HG03457 (cell line): ENCODE measurements around the gene PSMD6.

ENCODE experiments used
- ATAC-seq: cut with Tn5 transposase; IDR thresholded peaks from one replicate; pipeline ENCODE4 v1.9.1; 2021; ENCODE audit warnings: moderate number of reproducible peaks; ENCODE audit not compliant: unreplicated experiment

PSMD6 gene

DNA sequence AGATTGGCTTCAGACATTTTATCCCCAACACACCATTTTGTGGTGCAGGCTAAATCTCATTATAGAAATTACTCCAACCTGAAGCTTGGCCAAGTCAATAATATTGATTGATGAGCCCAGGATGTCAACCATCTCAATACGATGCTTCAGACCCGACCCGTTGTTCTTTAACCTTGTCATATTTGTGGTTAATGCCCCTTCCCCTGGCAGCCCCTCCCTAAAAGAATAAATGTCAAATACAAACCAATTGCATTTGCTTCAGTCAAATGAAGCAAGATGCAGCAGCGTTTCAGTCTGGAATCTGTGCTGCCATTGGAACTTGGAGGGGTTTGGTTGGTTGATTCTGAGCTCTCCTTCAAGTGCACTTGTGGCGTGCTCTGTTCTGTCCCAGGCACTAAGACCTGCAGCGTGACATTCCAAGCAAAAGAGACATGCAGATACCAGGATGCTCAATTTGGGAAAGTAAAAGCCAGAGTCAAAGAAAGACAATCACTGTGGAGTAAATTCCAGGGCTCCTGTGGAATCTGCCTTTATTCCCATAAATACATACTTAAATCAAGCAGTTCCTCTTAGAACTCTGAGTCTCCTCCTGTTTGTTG, 23.8 kb upstream of the PSMD6 start:
- ATAC-seq = no peak

DNA sequence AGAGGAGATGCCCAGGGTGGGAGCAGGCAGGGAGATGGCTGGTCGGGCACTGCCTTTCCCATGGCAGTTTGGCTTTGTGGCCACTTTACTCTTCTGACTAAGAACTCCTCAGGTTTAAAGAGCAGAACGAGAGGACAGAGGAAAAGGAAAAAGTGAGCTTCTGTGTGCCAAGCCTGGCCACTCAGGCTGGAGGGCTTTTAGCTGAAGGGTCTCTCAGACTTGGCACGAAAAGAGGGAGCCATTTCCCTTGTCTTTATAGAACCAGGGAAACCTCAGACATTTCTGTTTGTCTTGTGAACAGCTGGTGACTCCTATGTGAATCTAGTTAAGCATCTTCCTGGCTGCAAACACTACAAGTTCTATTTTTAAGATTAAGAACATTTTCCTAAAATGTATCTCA, 23.3 kb upstream of the PSMD6 start:
- ATAC-seq = no peak

DNA sequence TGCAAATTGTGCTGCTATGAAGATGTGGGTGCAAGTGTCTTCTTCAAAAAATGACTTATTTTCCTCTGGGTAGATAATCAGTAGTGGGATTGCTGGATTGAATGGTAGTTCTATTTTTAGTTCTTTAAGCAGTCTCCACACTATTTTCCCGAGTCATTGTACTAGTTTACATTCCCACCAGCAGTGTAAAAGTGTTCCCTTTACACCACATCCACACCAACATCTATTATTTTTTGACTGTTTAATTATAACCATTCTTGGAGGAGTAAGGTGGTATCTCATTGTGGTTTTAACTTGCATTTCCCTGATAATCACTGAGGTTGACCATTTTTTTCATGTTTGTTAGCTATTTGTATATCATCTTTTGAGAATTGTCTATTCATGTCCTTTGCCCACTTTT, 19.7 kb upstream of the PSMD6 start:
- ATAC-seq = no peak

DNA sequence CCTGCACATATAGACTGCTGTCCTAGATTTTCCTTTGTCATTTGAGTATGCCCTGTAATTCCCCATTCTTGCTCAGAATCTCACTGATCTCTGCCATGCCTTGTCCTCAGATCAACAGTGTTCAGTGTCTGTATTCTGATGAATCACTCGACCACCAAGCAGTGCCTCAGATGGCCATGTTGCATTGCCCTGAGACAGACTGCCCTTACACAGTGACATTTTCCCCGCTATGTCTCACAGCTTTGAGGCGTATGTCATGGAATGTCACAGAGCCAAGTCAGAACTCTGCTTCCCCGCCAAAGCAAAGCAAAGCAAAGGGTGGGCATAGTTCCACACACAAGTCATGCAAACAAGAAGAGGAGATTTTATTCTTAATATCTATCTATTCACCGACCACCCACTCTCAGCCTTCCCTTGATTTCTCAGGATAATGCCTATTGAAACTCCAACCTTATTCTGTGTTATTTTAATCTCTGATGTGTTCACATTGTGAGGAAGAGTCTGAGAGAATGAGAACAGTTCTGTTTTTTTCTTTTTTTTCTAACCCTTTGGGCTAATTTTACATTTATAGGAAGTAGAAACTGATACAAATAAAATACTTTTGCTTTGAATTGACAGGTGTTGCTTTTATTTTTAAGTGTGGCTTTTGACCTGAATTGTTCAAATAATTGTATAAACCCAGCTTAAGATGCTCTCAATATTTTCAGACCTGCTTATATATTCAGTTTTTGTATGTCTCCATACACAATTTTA, 16.9 kb upstream of the PSMD6 start:
- no peak for ATAC-seq

DNA sequence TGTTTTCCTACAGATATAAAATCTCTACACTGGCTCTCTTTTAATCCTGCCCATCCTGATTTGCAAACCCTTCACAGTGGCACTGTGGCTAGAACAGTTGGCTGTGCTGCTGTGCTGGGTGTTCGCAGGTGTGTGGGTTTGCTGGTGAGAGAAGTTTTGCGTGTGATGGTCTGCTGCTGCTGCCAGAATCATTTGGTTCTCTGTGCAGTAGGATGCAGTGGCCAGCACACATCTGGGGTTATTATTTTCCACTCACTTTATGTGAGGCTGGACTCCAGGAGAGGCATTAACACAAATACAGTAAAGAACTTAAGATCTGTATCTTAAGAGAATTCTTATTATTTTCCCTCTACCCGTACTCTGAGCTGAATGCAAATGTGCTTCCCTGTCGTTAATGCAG, 16.0 kb upstream of the PSMD6 start:
- ATAC-seq = no peak

DNA sequence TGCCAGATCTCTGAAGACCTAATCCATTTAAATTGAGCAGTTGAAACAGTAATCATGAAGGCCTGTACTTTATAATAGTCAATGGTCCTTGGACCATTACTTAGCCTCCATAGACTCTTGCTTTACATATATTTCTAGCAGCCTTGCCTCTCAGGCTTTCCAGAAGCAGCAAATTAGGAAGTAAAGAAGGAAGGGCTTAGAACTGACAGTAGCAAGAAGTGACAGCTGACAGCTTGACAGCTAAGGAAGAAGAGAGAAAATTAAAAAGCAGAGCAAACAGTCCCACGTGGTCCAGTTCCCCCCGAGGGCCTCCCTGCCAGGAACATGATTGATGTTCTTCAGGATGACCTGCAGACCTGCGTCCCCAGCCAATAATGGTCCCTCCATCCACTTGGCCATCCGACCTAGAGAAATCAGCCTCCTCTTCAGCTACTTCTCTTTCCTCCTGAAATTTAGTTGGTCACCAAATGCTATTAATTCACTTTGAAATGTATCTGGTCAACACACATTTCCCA, 15.0 kb upstream of the PSMD6 start:
- no peak for ATAC-seq

DNA sequence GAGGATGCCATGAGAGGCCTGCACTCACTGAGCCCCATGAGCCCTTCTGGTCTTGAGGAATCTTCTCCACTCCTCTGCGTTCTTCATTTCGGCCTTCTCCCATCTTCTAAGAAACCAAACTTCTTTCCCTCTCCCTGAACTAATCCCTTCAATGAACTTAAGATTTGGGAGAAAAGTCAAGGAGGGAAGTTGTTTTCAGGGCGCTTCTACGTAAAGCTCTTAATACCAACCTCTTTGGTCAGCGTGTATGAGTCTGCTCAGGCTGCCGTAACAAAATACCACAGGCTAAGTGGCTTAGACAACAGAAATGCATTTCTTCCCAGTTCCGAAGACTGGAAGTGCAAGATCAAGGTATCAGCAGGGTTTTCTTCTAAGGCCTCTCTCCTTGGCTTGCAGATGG, 13.8 kb upstream of the PSMD6 start:
- ATAC-seq = no peak

DNA sequence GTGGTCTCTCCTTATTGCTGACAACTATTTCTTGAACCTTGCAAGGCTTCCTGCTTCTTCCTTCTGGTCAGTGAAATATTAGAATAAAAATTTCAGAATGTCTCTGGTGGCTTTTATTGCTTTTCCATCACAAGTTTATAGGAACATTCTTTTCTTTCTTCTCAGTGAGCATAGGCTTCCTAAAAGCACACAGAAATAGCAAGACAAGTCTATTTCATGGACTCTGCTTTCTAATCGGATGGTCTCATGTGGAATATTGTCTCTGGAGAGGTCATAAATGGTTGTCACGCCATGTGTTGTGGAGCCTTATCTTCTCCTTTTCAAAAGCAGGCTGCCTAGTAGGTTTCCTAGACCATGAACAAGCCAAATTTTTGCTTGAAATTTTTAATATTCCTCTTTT, 9.8 kb upstream of the PSMD6 start:
- no peak for ATAC-seq

DNA sequence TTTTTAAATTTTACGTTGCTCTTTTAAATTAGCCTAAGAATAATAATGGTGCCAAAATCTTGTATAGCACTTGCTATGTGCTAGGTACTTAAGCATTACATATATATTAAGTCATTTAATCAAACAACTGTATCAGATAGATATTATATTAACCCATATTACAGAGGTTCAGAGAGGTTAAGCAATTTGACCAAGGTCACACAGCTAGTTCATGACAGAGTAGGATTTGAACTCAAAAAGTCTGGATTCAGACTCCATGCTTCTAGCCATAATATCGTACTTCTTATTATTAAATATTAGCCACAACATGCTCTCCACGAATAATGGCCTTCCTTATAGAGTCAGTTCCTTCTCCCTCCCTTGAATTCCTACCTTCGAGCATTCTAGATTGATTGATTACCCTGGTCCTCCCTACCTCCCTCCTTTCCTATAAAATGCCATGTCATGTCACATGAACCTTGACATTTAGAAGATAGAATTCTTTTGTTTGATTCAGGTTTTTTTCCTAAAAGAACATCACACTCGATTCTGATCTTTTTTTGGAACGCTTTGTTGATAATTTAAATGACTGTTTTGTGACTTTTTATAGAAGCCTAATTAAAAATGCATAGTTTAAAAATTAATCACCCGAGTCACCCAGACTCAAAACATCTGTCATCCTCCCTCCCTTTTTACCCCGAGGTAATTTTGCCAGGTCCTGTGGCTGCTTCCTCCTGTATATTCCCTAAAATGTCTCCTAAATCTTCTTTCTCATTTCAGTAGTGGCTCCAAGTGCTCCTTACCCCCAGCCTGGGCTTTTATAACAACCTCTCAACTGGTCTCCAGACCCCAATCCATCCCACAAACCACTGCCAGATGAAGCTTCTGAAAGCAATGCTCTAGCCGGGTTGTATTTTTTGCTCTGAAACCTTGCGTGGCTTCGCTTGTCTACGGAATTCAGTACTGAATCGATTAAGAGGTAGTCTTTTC, 8.5 kb upstream of the PSMD6 start:
- ATAC-seq = no peak

DNA sequence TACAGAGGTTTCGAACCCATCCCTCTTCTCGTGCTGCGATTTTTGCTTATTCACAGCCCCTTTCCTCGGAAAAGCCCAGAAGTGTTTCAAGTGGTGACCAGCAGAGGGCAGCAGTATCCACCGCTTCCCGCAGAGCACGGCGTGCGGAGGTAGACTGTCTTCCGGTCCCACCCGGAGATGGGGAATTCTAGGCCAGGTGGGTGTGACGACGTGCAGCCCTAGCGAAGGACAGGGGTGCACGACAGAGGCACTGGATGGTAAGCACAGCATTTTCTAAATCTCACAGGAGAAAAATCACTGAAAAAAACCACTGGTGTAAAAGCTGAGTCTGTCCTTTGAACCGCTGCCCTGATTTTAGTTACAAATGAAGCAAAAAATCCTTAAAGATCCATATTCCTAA, 7.4 kb upstream of the PSMD6 start:
- peak; percentile 95 for ATAC-seq

DNA sequence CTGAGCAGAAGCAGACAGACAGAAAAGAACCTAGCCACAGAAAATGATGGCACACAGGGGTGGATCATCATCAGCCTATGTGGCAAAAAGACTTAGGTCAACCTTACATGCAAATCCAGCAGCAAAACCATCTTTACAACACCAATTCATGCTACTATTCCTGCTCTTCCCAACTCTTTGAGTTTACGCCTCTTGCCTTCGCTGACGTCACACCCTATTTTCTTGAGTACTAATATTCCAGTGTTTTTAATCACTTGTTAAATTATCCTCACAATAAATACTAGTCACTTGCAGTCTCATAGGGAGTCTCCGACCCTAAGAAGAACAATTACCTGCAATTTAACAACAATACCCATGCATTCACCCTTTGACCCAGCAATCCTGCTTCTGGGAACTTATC, 6.0 kb upstream of the PSMD6 start:
- ATAC-seq = no peak

DNA sequence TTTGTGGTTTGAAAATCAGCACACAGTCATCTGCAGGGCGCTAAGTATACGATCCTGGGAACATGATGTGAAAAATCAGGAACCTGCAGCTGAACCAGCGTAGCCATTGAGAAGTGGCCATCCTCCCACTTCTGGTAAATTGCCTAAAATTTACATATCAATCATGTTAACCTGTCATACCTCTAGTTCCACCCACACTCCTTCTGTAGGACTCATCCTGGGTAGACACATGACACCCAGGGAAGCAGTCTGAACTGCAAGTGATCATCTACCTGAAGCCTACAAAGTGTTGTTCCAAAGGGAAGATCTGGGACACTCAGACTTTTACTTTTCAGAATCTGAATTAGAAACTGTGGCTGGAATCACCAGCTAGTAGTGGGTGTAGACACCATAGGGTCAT, 5.5 kb upstream of the PSMD6 start:
- ATAC-seq = no peak

DNA sequence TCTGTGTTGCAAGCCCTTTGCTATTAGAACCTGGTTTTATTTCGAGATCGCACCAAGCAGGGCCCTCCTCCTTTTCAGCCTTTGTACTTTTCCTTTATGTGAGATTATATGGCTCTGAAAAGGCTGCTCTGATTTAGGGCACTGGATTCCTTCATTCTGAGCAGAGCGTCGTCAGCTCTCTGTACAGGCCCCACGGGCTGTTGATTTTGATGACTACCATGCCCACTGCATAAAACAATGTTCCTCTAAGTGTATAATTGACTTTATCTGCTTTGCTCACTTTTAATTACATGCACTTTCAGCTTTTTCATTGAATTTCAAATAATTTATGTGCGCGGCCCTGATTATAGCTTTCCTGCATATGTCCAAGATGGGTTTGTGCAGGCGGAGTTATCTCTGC, 4.4 kb upstream of the PSMD6 start:
- ATAC-seq = no peak

DNA sequence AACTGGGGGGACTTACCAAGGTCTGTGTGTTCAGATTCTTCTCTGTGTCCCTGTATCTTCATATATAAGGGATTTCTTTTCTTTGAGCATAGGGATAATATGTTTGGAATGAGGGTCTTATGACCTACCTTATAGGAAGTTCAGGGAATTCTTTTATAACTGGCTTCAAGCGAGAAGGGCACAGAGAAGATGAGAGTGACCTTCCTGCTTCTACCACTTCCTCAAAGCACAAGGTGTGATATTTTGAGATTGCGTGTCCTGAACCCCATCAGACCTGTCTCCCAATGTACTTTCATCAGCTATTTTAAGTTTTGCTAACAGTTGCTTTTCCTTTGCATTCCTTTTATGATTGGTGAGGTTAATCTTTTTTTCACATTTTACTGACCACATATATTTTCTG, 3.1 kb upstream of the PSMD6 start:
- ATAC-seq = no peak

DNA sequence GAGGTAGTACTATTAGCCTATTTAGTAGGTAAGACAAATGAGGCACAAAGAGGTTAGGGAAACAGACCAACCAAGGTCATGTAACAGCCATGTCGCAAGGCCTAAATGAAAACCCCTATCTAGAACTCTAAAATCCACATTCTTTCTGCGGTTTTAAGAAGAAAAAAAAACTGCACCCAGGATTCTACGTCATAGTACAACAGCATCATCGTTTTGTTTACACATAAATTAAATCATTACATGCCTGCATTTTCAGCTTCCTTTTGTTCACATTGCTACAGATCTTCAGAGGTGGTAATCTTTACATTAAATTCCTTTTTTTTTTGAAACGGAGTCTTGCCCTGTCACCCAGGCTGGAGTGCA, 548 bp upstream of the PSMD6 start:
- peak; percentile 1 for ATAC-seq

DNA sequence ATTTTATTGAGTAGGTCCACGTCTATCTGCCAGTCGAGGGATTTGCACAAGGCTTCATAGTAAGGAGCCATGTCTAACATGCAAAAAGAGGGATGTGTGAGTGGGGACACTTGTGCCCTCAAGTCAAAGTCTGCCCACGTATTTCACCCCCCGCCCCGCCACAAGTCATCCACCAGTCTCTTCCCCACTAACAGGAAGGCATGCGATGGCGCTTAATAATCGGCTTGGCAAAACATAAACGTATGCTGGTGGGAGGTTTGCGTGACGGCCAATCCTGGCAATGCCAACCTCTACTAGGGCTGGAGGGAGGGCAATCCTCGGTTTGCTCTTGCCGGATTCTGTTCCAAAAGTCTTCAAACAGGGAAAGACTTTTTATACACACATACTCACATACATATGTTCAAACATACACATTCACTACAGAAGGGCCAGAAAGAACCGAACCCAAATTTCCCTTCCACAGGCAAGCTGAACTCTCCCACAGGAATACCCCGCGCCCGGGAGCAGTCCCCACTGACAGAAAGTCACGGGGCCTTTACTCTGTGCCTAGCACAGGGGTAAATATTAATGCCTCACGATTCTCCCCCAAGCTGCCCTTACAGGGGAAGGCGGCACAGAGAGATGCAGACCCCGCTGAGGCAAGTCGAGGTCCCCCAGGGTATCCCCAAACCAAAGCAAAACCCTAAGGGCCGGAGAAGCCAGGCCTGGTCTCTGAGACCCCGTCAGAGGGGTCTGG, 675 bp downstream of the PSMD6 start:
- no peak for ATAC-seq

DNA sequence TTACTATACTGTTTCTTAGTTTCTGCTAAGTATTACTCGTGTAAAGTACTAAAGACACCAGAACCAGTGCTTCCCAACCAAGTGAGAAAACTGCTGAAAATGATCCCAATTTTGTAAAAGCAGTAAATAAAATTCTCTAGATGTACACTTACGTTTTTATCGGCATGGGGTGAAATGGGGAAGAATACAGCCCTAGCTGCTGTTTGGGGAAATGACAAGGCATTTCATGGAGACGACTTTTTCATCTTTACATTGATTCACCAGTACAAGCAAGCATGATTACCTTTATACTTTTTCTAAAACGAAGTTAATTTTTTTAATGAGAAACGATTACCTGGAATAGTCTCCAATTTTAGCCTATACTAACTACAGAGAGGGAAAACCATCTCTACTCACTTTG, 1.4 kb downstream of the PSMD6 start:
- ATAC-seq = no peak

DNA sequence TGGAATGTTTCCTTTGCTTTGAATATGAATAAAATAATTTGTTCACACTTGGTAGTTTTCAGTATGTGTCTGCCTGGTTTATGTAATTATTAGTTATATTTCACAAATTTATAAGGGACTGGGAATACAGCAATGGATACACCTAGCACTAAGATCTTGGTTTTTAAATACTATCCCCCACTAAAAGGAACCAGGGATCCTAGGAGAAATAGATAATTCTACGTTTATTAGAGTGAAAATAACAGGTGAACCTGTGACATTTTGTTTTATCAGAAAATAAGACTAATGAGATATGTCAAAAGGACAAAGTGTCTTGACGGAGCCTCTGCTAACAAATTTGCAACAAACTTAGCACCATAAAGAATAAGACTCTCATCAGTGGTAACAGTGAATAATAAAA, 3.4 kb downstream of the PSMD6 start:
- no peak for ATAC-seq

DNA sequence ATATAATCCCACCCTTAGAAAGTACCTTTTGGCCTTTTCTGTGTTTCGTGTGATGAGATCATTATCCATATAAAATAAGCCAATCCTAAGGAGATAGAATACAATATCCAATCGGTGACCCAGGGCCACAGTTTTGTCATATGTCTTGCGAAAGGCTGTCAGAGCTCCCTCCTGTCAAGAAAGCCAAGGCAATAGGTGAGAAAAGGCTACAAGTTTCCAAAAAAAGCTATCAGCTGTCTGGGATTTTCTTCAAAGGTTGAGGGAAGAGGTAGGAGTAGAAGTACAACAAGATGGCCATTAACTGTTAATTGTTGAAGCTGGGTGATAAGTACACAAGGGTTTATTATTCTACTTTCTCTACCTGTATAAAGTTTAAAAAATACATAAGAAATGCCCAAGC, 4.0 kb downstream of the PSMD6 start:
- ATAC-seq = no peak

DNA sequence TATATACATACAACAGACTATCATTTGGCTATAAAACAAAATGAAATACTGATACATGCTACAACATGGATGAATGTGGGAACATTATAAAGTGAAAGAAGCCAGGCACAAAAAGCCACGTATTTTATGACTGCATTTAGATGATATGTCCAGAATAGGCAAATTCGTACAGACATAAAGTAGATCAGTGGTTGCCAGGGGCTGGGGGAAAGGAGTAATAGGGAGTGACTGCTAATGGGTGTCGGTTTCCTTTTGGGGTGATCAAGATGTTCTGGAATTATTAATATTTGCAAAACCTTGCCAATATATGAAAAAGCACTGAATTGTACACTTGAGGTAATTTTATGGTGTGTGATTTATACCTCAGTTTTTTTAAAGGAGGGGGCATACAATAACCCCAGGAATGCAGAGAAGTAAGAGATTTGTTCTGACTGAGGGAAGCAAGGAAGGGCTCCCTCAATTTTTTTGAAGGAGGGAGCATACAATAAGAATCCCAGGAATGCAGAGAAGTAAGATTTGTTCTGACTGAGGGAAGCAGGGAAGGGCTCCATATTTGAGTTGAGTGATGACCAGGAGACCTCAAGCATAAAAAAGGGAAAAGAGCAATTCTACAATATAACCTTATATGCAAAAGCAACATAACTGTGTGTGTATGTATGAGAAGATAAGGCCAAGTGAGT, 6.2 kb downstream of the PSMD6 start:
- ATAC-seq = no peak
